Mesendoderm (in vitro differentiated cells): ENCODE data around the gene PCNT.
"Not testable (repeated sequence)": the region's sequence is repeated elsewhere in the genome, so short reads cannot be mapped to it uniquely, and the experiment has no call there.

Experiments
- DNase-seq: peaks from one replicate; pipeline ENCODE4 v3.0.0; 2013
- H2AK5ac ChIP-seq: 2 replicates; pipeline ENCODE4 v1.6.1; 2013; ENCODE audit warnings: low read length, inconsistent platforms
- H2BK120ac ChIP-seq: 2 replicates; pipeline ENCODE4 v1.6.1; 2013; ENCODE audit warnings: low read depth, mild to moderate bottlenecking, low read length, moderate library complexity, mixed read lengths
- H2BK15ac ChIP-seq: replicated peaks from 2 replicates; pipeline ENCODE4 v1.6.1; 2013; ENCODE audit warnings: low read depth, mild to moderate bottlenecking, moderate library complexity
- H2BK5ac ChIP-seq: 2 replicates; pipeline ENCODE4 v1.6.1; 2013; ENCODE audit warnings: low read length, inconsistent platforms
- H3K18ac ChIP-seq: 2 replicates; pipeline ENCODE4 v1.6.1; 2013; ENCODE audit warnings: mild to moderate bottlenecking, low read length, mixed read lengths
- H3K23ac ChIP-seq: one replicate; pipeline ENCODE4 v1.6.1; 2013; ENCODE audit warnings: low read length
- H3K27ac ChIP-seq: 2 replicates; pipeline ENCODE4 v1.5.1; 2013; ENCODE audit warnings: low read depth, mild to moderate bottlenecking, inconsistent platforms, low read length, moderate library complexity
- H3K27me3 ChIP-seq: 2 replicates; pipeline ENCODE4 v1.6.1; 2013; ENCODE audit warnings: low read length, control low read depth, mild to moderate bottlenecking, inconsistent platforms; ENCODE audit not compliant: insufficient read depth, poor library complexity
- H3K36me3 ChIP-seq: 2 replicates; pipeline ENCODE4 v1.6.1; 2013; ENCODE audit warnings: low read length, inconsistent platforms; ENCODE audit not compliant: control insufficient read depth, insufficient read depth
- H3K4ac ChIP-seq: one replicate; pipeline ENCODE4 v1.6.1; 2013; ENCODE audit warnings: low read depth, mild to moderate bottlenecking, low read length, moderate library complexity
- H3K4me1 ChIP-seq: 2 replicates; pipeline ENCODE4 v1.6.1; 2013; ENCODE audit warnings: low read depth, low read length, inconsistent platforms; ENCODE audit not compliant: control insufficient read depth
- H3K4me2 ChIP-seq: 2 replicates; pipeline ENCODE4 v1.6.1; 2013; ENCODE audit warnings: low read length
- H3K4me3 ChIP-seq: 2 replicates; pipeline ENCODE4 v1.5.1; 2013; ENCODE audit warnings: mild to moderate bottlenecking, low read length
- H3K56ac ChIP-seq: one replicate; pipeline ENCODE4 v1.6.1; 2013; ENCODE audit warnings: low read length
- H3K79me1 ChIP-seq: 2 replicates; pipeline ENCODE4 v1.6.1; 2013; ENCODE audit warnings: low read length, inconsistent platforms
- H3K79me2 ChIP-seq: 2 replicates; pipeline ENCODE4 v1.6.1; 2013; ENCODE audit warnings: mild to moderate bottlenecking, low read length; ENCODE audit not compliant: control insufficient read depth, insufficient read depth
- H3K9ac ChIP-seq: 2 replicates; pipeline ENCODE4 v1.6.1; 2013; ENCODE audit warnings: low read length, inconsistent platforms
- H4K5ac ChIP-seq: one replicate; pipeline ENCODE4 v1.6.1; 2013; ENCODE audit warnings: low read length
- H4K8ac ChIP-seq: one replicate; pipeline ENCODE4 v1.6.1; 2013; ENCODE audit warnings: low read depth, mild to moderate bottlenecking, control low read depth, low read length, moderate library complexity
- WGBS: extraction: QIAGEN DNeasy Blood & Tissue Kit; methylation state at CpG from one replicate; pipeline ENCODE4 v1.1.7; 2013; ENCODE audit warnings: low lambda C conversion rate, missing lambda C conversion rate; ENCODE audit not compliant: insufficient coverage; ENCODE audit errors: extremely low coverage; 5-methylcytosine and 5-hydroxymethylcytosine counted together

PCNT gene

GRCh38 chr21:46402421-46402820, 78.5 kb downstream of the PCNT start:
- no peak overlapping the region for H2BK120ac ChIP-seq
- no peak overlapping the region for H2BK5ac ChIP-seq
- no peak overlapping the region for H3K23ac ChIP-seq
- H3K36me3 ChIP-seq = peaks cover 6% of the 10 kb centered on the region
- no peak overlapping the region for H3K9ac ChIP-seq
- no peaks in the 10 kb centered on the region for H3K79me2 ChIP-seq
- H3K4me1 ChIP-seq = no peaks in the 10 kb centered on the region
- no peak overlapping the region for H2AK5ac ChIP-seq
- H3K56ac ChIP-seq = no peak overlapping the region
- no peak overlapping the region for H3K4me3 ChIP-seq
- H3K4me2 ChIP-seq = no peak overlapping the region
- DNase-seq = peak; percentile 23
- no peak overlapping the region for H3K27ac ChIP-seq
- WGBS = no CpG with 5 or more reads among the region's 15 CpGs
- no peak overlapping the region for H3K4ac ChIP-seq
- H2BK15ac ChIP-seq = no peak overlapping the region
- H4K5ac ChIP-seq = no peak overlapping the region
- no peak overlapping the region for H4K8ac ChIP-seq
- H3K27me3 ChIP-seq = no peaks in the 10 kb centered on the region
- H3K18ac ChIP-seq = no peak overlapping the region
- H3K79me1 ChIP-seq = no peaks in the 10 kb centered on the region

GRCh38 chr21:46403234-46403811, 79.4 kb downstream of the PCNT start:
- H3K79me1 ChIP-seq, H4K5ac ChIP-seq, H3K4ac ChIP-seq, H3K56ac ChIP-seq, H3K18ac ChIP-seq, H4K8ac ChIP-seq, H3K9ac ChIP-seq, H3K27ac ChIP-seq, H2BK5ac ChIP-seq, H3K4me2 ChIP-seq, H3K4me1 ChIP-seq, H2BK15ac ChIP-seq, H2BK120ac ChIP-seq, H2AK5ac ChIP-seq, H3K4me3 ChIP-seq, H3K79me2 ChIP-seq, H3K23ac ChIP-seq, H3K36me3 ChIP-seq, DNase-seq, H3K27me3 ChIP-seq: not testable (repeated sequence)
- WGBS = no CpG with 5 or more reads among the region's 47 CpGs

- Histone ChIP-seq H3K36me3 (peaks cover 3% of the 10 kb centered on the region), H3K56ac (no peak overlapping the region)
These were observed 80.3 kb downstream of the PCNT start for GRCh38 chr21:46404306-46404705.

GRCh38 chr21:46406001-46406400, 82.0 kb downstream of the PCNT start:
- Histone ChIP-seq H4K5ac (no peak overlapping the region), H3K79me1 (no peaks in the 10 kb centered on the region), H3K4me3 (no peak overlapping the region), H3K9ac (no peak overlapping the region), H3K27me3 (no peaks in the 10 kb centered on the region), H3K79me2 (no peaks in the 10 kb centered on the region), H2BK120ac (no peak overlapping the region), H3K27ac (no peak overlapping the region), H3K56ac (no peak overlapping the region), H2BK5ac (no peak overlapping the region), H2AK5ac (no peak overlapping the region), H3K23ac (no peak overlapping the region), H3K36me3 (peaks cover 4% of the 10 kb centered on the region), H3K18ac (no peak overlapping the region), H3K4me2 (no peak overlapping the region), H2BK15ac (no peak overlapping the region), H3K4ac (no peak overlapping the region), H3K4me1 (no peaks in the 10 kb centered on the region), H4K8ac (no peak overlapping the region)
- DNase-seq = no peak
- no CpG with 5 or more reads among the region's 8 CpGs for WGBS

More at GRCh38 chr21:46404306-46404705, 80.3 kb downstream of the PCNT start:
- no peak overlapping the region for H3K18ac ChIP-seq
- no peak overlapping the region for H4K8ac ChIP-seq
- no peak overlapping the region for H3K4me3 ChIP-seq
- no peak overlapping the region for H3K27ac ChIP-seq
- no peak overlapping the region for H3K4me2 ChIP-seq
- H2BK15ac ChIP-seq = no peak overlapping the region
- no peaks in the 10 kb centered on the region for H3K27me3 ChIP-seq
- H4K5ac ChIP-seq = no peak overlapping the region
- no peak overlapping the region for H3K4ac ChIP-seq
- no peak for DNase-seq
- no peaks in the 10 kb centered on the region for H3K79me1 ChIP-seq
- H3K23ac ChIP-seq = no peak overlapping the region
- H2BK120ac ChIP-seq = no peak overlapping the region
- H2BK5ac ChIP-seq = no peak overlapping the region
- no peak overlapping the region for H3K9ac ChIP-seq
- no CpG with 5 or more reads among the region's 14 CpGs for WGBS
- no peaks in the 10 kb centered on the region for H3K79me2 ChIP-seq
- no peak overlapping the region for H2AK5ac ChIP-seq
- H3K4me1 ChIP-seq = no peaks in the 10 kb centered on the region

- Histone ChIP-seq H4K8ac (no peak overlapping the region), H3K4me1 (no peaks in the 10 kb centered on the region), H2AK5ac (no peak overlapping the region), H3K23ac (no peak overlapping the region), H3K4me3 (no peak overlapping the region), H2BK15ac (no peak overlapping the region), H3K9ac (no peak overlapping the region), H3K18ac (no peak overlapping the region), H2BK120ac (no peak overlapping the region), H3K79me1 (no peaks in the 10 kb centered on the region), H3K36me3 (peaks cover 2% of the 10 kb centered on the region), H3K27ac (no peak overlapping the region), H3K27me3 (no peaks in the 10 kb centered on the region), H2BK5ac (no peak overlapping the region), H3K4me2 (no peak overlapping the region), H3K56ac (no peak overlapping the region), H4K5ac (no peak overlapping the region), H3K4ac (no peak overlapping the region), H3K79me2 (no peaks in the 10 kb centered on the region)
- WGBS = no CpG with 5 or more reads among the region's 32 CpGs
- no peak for DNase-seq
These were observed 85.9 kb downstream of the PCNT start for GRCh38 chr21:46409641-46410406.
